ENCODE results near the gene CHST12.
"Not testable (repeated sequence)": the region's sequence is repeated elsewhere in the genome, so short reads cannot be mapped to it uniquely, and the experiment has no call there.

Gene CHST12

GRCh38 chr7:2403014-2403717 is at the start of gene CHST12:
Gene CHST12, plus strand, starts transcription at chr7:2403611. Its CDS starts 29,029 bp downstream, at chr7:2432640.
- peak; percentile 96 for DNase-seq

GRCh38 chr7:2353936-2354185 is 49.5 kb upstream of the CHST12 start:
- DNase-seq = peak; percentile 82

GRCh38 chr7:2354186-2354938 is 49.0 kb upstream of the CHST12 start, which contains the start of gene EIF3B:
Gene EIF3B, plus strand, starts transcription at chr7:2354827. Its CDS starts 95 bp downstream, at chr7:2354922.
- DNase-seq = peak; percentile 85

GRCh38 chr7:2354939-2355704 is 48.3 kb upstream of the CHST12 start:
- DNase-seq = no peak

- no peak for DNase-seq
Measured at GRCh38 chr7:2355705-2356008, 47.8 kb upstream of the CHST12 start.

- no peak for DNase-seq
Measured at GRCh38 chr7:2357165-2357564, 46.2 kb upstream of the CHST12 start.

GRCh38 chr7:2357571-2357970 is 45.8 kb upstream of the CHST12 start:
- DNase-seq = no peak

GRCh38 chr7:2358968-2359527 is 44.4 kb upstream of the CHST12 start:
- DNase-seq = no peak

- no peak for DNase-seq
Measured at GRCh38 chr7:2359610-2360009, 43.8 kb upstream of the CHST12 start.

- DNase-seq = no peak
Measured at GRCh38 chr7:2360796-2361195, 42.6 kb upstream of the CHST12 start.

GRCh38 chr7:2362385-2363088 is 40.9 kb upstream of the CHST12 start:
- no peak for DNase-seq

- DNase-seq = no peak
Measured at GRCh38 chr7:2369139-2369538, 34.3 kb upstream of the CHST12 start.

GRCh38 chr7:2371329-2371728 is 32.1 kb upstream of the CHST12 start:
- no peak for DNase-seq

GRCh38 chr7:2372724-2373123 is 30.7 kb upstream of the CHST12 start:
- DNase-seq = no peak

GRCh38 chr7:2373124-2373556 is 30.3 kb upstream of the CHST12 start:
- DNase-seq = no peak

- no peak for DNase-seq
Measured at GRCh38 chr7:2373646-2374045, 29.8 kb upstream of the CHST12 start.

GRCh38 chr7:2374401-2374800 is 29.0 kb upstream of the CHST12 start:
- no peak for DNase-seq

- no peak for DNase-seq
Measured at GRCh38 chr7:2374830-2375728, 28.3 kb upstream of the CHST12 start.

- DNase-seq = no peak
Measured at GRCh38 chr7:2376351-2377154, 26.9 kb upstream of the CHST12 start.

- not testable (repeated sequence) for DNase-seq
Measured at GRCh38 chr7:2377492-2377891, 25.9 kb upstream of the CHST12 start.

GRCh38 chr7:2378125-2378524 is 25.3 kb upstream of the CHST12 start:
- not testable (repeated sequence) for DNase-seq

Data from GDM1 (cell line).